ENCODE results near the gene TRMT61A. TPM values are rescaled to one million over a fixed set of nuclear protein-coding genes. Genes with fewer than 3 reads are reported as not detected.
"Not testable (repeated sequence)": the region's sequence is repeated elsewhere in the genome, so short reads cannot be mapped to it uniquely, and the experiment has no call there.

The TRMT61A gene
- total and polyA plus RNA-seq, 10 of the 15 experiments (the other 5 are each of a cell fraction or from before 2014, with no cell fraction given): 0.11 to 21.9 (median 11.4) TPM

DNA sequence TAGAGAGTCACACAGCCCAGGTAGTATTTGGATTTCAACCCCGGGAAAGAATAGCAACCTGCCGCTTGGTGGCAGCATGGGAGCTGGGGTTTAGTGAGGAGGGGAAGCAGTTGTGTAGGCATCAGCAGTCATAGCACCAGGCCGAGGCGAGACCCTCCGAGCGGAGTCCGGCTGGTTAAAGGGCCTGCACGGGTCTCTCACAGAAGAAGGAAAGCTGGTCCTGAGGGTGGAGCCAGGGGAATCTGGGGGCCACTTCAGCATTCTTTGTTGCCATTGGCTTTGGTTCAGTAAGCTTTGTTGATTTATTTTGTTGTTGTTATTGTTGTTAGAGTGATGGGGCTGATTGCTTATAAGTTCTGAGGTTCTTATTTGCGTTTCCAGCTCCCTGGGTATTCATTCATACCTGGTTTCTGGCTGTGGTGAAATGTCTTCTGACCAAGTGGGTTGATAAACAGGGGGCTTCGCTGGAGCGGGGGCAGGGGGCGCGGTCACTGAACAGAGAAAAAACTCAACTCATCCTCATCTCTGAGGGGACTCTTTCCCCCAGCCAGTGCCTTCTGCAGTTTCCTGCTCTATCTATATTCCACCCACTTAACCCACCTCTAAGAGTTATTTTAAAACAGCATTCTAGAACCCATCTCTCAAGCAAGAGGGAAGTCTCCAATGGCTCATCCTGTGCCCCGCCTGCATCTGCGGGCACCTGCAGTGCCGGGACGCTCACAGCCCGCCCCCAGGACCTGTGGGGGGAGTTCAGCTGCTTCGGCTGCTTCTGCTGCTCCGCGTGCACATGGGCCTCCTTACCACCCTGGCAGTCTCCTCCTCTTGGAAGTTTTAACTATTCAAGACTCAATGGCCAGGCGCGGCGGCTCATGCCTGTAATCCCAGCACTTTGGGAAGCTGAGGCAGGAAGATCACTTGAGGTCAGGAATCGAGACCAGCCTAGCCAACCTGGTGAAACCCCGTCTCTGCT, 18.0 kb upstream of the TRMT61A start:
- no peak overlapping the region for H3K27ac ChIP-seq (ENCODE audit: control insufficient read depth, insufficient read depth)
- H3K27me3 ChIP-seq (replicated peaks in 1 of 2; ENCODE audit: control insufficient read depth in 2 of 2, insufficient read depth in 2 of 2, low read length in 1 of 2): no peaks in the 10 kb centered on the region
- no peak overlapping the region for H3K4me2 ChIP-seq (ENCODE audit: control insufficient read depth, insufficient read depth)
- FAIRE-seq (no peak), ATAC-seq (no peak), DNase-seq (ENCODE audit: low read depth, low spot score) (no peak)
- no TSS peak for BruUV-seq (replicated peaks)
- RAD21 ChIA-PET (ENCODE audit: unreplicated experiment): no interaction called here
- no peaks in the 10 kb centered on the region for H4K20me1 ChIP-seq (ENCODE audit: control insufficient read depth, insufficient read depth)
- no peak overlapping the region for H2AFZ ChIP-seq (ENCODE audit: control insufficient read depth, low read depth, low read length)
- peaks cover under 1 to 7% of the 10 kb centered on the region in 2 experiments; a peak in 1 of 4 replicates for H3K36me3 ChIP-seq (ENCODE audit: control insufficient read depth in 2 of 2, insufficient read depth in 2 of 2, low read length in 1 of 2)
- in situ Hi-C loops (cut with MboI): no loop called here
- CTCF ChIA-PET: interaction anchor here (1.1 to 1.5 kb wide), 2 partner anchors 7 to 12 kb away, joined by 4 read pairs; no protein-coding TSS in a partner anchor
- 98% methylated on average over 26 of the region's 26 CpGs for WGBS (ENCODE audit: insufficient coverage, insufficient replicate concordance, low lambda C conversion rate, missing lambda C conversion rate)
- intact Hi-C loops (cut with micrococcal nuclease; ENCODE audit: unreplicated experiment): no loop called here
- no peak overlapping the region for H3K4me3 ChIP-seq
- no peak for TF ChIP-seq DPF2 (IDR thresholded peaks at IDR 0.05)
- H3K9me3 ChIP-seq (replicated peaks; ENCODE audit: control insufficient read depth, insufficient read depth, low read length): no peaks in the 10 kb centered on the region
- H3K9ac ChIP-seq (ENCODE audit: control insufficient read depth, insufficient read depth, low read length): no peak overlapping the region
- SMC1A ChIA-PET (ENCODE audit: uncharacterized antibody, unreplicated experiment): interaction anchor here (1.3 kb wide), 1 partner anchor 46 kb away, joined by 3 read pairs; no protein-coding TSS in a partner anchor
- POLR2A ChIA-PET: no interaction called here
- H3K79me2 ChIP-seq (ENCODE audit: control insufficient read depth, insufficient read depth, low read length): no peaks in the 10 kb centered on the region
- no peaks in the 10 kb centered on the region for H3K4me1 ChIP-seq (ENCODE audit: control insufficient read depth, insufficient read depth, low read length)

DNA sequence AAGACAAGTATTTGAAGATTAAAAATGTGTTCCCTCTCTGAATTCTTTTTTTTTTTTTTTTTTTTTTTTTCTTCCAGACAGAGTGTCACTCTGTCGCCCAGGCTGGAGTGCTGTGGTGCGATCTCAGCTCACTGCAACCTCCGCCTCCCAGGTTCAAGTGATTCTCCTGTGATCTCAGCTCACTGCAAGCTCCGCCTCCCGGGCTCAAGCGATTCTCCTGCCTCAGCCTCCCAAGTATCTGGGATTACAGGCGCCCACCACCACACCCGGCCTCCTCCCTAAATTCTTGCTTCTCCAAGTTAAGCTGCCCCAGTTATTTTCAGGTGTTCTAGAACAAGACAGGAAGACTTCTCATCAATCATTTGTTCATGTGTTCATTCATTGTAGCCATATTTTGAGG, 16.8 kb upstream of the TRMT61A start:
- in situ Hi-C loops (cut with MboI); H3K79me2 ChIP-seq (ENCODE audit: control insufficient read depth, insufficient read depth, low read length); FAIRE-seq; SMC1A ChIA-PET (ENCODE audit: uncharacterized antibody, unreplicated experiment); H2AFZ ChIP-seq (ENCODE audit: control insufficient read depth, low read depth, low read length); H3K36me3 ChIP-seq (ENCODE audit: control insufficient read depth in 2 of 2, insufficient read depth in 2 of 2, low read length in 1 of 2); DNase-seq (ENCODE audit: low read depth, low spot score); H3K27me3 ChIP-seq (replicated peaks in 1 of 2; ENCODE audit: control insufficient read depth in 2 of 2, insufficient read depth in 2 of 2, low read length in 1 of 2); POLR2A ChIA-PET; H3K4me3 ChIP-seq; intact Hi-C loops (cut with micrococcal nuclease; ENCODE audit: unreplicated experiment); BruUV-seq (replicated peaks); H3K27ac ChIP-seq (ENCODE audit: control insufficient read depth, insufficient read depth); H3K9ac ChIP-seq (ENCODE audit: control insufficient read depth, insufficient read depth, low read length); RAD21 ChIA-PET (ENCODE audit: unreplicated experiment); H3K4me2 ChIP-seq (ENCODE audit: control insufficient read depth, insufficient read depth); H3K9me3 ChIP-seq (replicated peaks; ENCODE audit: control insufficient read depth, insufficient read depth, low read length); H3K4me1 ChIP-seq (ENCODE audit: control insufficient read depth, insufficient read depth, low read length); ATAC-seq; CTCF ChIA-PET; H4K20me1 ChIP-seq (ENCODE audit: control insufficient read depth, insufficient read depth): not testable (repeated sequence)
- WGBS (ENCODE audit: insufficient coverage, insufficient replicate concordance, low lambda C conversion rate, missing lambda C conversion rate): 97% methylated on average over 8 of the region's 8 CpGs
